ENCODE results near the gene SCN1B. TPM values are rescaled to one million over a fixed set of nuclear protein-coding genes. Genes with fewer than 3 reads are reported as not detected.

SCN1B gene
- total and polyA plus RNA-seq, 2 of the 13 experiments (the other 11 are each of a cell fraction or from before 2014, with no cell fraction given): 2.7 to 20.1 TPM

GRCh38 chr19:35045667-35046300, 15.5 kb downstream of the SCN1B start (continued):
- TF ChIP-seq, protein P1, sequence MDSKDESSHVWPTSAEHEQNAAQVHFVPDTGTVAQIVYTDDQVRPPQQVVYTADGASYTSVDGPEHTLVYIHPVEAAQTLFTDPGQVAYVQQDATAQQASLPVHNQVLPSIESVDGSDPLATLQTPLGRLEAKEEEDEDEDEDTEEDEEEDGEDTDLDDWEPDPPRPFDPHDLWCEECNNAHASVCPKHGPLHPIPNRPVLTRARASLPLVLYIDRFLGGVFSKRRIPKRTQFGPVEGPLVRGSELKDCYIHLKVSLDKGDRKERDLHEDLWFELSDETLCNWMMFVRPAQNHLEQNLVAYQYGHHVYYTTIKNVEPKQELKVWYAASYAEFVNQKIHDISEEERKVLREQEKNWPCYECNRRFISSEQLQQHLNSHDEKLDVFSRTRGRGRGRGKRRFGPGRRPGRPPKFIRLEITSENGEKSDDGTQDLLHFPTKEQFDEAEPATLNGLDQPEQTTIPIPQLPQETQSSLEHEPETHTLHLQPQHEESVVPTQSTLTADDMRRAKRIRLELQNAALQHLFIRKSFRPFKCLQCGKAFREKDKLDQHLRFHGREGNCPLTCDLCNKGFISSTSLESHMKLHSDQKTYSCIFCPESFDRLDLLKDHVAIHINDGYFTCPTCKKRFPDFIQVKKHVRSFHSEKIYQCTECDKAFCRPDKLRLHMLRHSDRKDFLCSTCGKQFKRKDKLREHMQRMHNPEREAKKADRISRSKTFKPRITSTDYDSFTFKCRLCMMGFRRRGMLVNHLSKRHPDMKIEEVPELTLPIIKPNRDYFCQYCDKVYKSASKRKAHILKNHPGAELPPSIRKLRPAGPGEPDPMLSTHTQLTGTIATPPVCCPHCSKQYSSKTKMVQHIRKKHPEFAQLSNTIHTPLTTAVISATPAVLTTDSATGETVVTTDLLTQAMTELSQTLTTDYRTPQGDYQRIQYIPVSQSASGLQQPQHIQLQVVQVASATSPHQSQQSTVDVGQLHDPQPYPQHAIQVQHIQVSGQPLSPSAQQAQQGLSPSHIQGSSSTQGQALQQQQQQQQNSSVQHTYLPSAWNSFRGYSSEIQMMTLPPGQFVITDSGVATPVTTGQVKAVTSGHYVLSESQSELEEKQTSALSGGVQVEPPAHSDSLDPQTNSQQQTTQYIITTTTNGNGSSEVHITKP (CRISPR knock-in tag; IDR thresholded peaks at IDR 0.05; ENCODE audit: low read depth): no peak
- TF ChIP-seq RBFOX2 (IDR thresholded peaks at IDR 0.05; ENCODE audit: low read depth, low read length) (peak; percentile 31; the same call in 1 of the 2 replicates), KDM2A (CRISPR knock-in tag; IDR thresholded peaks at IDR 0.05; ENCODE audit: borderline replicate concordance, low read depth) (no peak), PHF20 (CRISPR knock-in tag; IDR thresholded peaks at IDR 0.05) (no peak), HNRNPL (IDR thresholded peaks at IDR 0.05; ENCODE audit: low read depth, low read length) (0 out of 2 replicates have a peak, but pooled peaks have one; percentile 9), NKX3-1 (CRISPR knock-in tag; IDR thresholded peaks at IDR 0.05) (no peak)

DNA sequence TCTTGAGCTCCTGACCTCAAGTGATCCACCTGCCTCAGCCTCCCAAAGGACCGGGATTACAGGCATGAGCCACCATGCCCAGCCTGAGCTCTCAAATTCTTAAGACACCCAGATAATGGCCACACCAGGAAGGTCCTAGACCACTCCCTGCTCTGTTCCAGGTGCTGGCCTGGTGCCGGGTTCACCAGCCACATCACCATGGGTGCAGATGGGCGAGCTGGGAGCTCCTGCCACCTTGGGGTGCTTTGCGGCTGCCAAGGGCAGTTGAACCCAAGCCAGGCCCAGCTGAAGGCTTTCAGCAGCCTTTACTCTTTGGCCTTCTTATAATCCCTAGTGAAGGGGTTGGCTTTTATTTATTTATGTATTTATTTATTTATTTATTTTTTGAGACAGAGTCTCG, 16.2 kb downstream of the SCN1B start:
- ATAC-seq: no peak

More for the DNA sequence above, 16.2 kb downstream of the SCN1B start:
- no peak overlapping the region for H3K27ac ChIP-seq (ENCODE audit: extremely low read length, insufficient read depth, low read length)
- FAIRE-seq: no peak
- H3K4me2 ChIP-seq (ENCODE audit: low read depth, low read length): no peak overlapping the region
- H3K4me3 ChIP-seq (replicated peaks in 1 of 3; ENCODE audit: insufficient read depth in 1 of 3, low read depth in 2 of 3, low read length in 3 of 3): no peak overlapping the region
- peaks cover 67% of the 10 kb centered on the region for H4K20me1 ChIP-seq (ENCODE audit: insufficient read depth, low read length)
- no peak overlapping the region for H2AFZ ChIP-seq (ENCODE audit: low read length)
- peaks cover 18 to 35% of the 10 kb centered on the region in 2 experiments for H3K36me3 ChIP-seq (replicated peaks in 1 of 2; ENCODE audit: control insufficient read depth in 1 of 2, insufficient read depth in 2 of 2, low read length in 2 of 2)
- DNase-seq (ENCODE audit: low spot score): no peak
- H3K27me3 ChIP-seq (ENCODE audit: control insufficient read depth in 1 of 2, insufficient read depth in 2 of 2, low read length in 2 of 2): no peaks in the 10 kb centered on the region
- H3K9me3 ChIP-seq (ENCODE audit: low read length): no peaks in the 10 kb centered on the region
- BruUV-seq (replicated peaks): no TSS peak
- H3K9ac ChIP-seq (ENCODE audit: insufficient read depth, low read depth, low read length): no peak overlapping the region
- H3K4me1 ChIP-seq (ENCODE audit: insufficient read depth, low read length): peaks cover 50% of the 10 kb centered on the region
- CTCF ChIA-PET (ENCODE audit: low intra/inter-chr PET ratio, low total read pairs): no interaction called here
- in situ Hi-C loops (cut with HindIII; ENCODE audit: extremely low pct_ligation_motif_present, low pct_unique_long_range_greater_than_20kb) (no loop called here), intact Hi-C loops (cut with micrococcal nuclease; ENCODE audit: unreplicated experiment) (no loop called here)
- peaks cover 57% of the 10 kb centered on the region for H3K79me2 ChIP-seq (ENCODE audit: insufficient read depth, low read length)
- TF ChIP-seq RBFOX2 (IDR thresholded peaks at IDR 0.05; ENCODE audit: low read depth, low read length) (peak; percentile 44; the same call in 1 of the 2 replicates), NR2C2 (CRISPR knock-in tag; IDR thresholded peaks at IDR 0.05; ENCODE audit: borderline replicate concordance) (no peak), HNRNPL (IDR thresholded peaks at IDR 0.05; ENCODE audit: low read depth, low read length) (0 out of 2 replicates have a peak, but pooled peaks have one; percentile 8)
- POLR2A ChIA-PET: interaction anchor here (0.6 kb wide), 1 partner anchor 217 kb away, joined by 5 read pairs; no protein-coding TSS in a partner anchor
- WGBS (ENCODE audit: low lambda C conversion rate): 93% methylated on average over 3 of the region's 5 CpGs
